ENCODE measurements around the gene MPZL2. TPM values are rescaled to one million over a fixed set of nuclear protein-coding genes. Genes with fewer than 3 reads are reported as not detected.

The MPZL2 gene
- total and polyA plus RNA-seq, 2 donors from 2014 or later: 16.8 to 111 TPM

DNA sequence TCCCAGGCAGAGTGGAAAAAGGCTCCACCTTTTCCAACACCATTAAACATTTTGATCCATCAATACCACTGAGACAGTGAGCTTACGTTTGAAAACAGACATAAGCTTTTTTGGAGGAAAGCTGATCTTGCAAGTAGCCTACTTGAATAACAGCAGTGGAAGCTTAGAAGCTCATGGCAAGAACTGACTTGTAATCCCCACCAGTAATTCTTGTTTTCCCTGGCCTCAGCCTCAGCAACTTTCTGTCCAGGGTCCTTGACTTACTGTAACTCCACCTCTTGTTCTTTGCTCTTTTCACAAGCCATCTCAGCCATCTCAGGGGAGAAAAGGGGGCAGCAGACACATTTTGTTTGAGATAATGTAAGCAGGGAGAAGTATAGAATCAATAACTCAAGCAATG lies 12.3 kb upstream of the MPZL2 start:
- Histone ChIP-seq H3K4me3 (ENCODE audit: low read length in 3 of 3) (no peak overlapping the region), H3K9me3 (ENCODE audit: control insufficient read depth in 2 of 3, insufficient read depth in 1 of 3, low read length in 3 of 3) (no peaks in the 10 kb centered on the region), H3K27me3 (ENCODE audit: control insufficient read depth, insufficient read depth, low read length) (no peaks in the 10 kb centered on the region), H3K9ac (ENCODE audit: low read length in 3 of 3) (no peak overlapping the region), H3K4me1 (ENCODE audit: control insufficient read depth in 2 of 3, insufficient read depth in 2 of 3, low read depth in 1 of 3, low read length in 3 of 3) (no peaks in the 10 kb centered on the region), H3K36me3 (ENCODE audit: control insufficient read depth in 2 of 3, insufficient read depth in 3 of 3, low read length in 3 of 3) (no peaks in the 10 kb centered on the region), H3K27ac (ENCODE audit: low read depth in 2 of 2, low read length in 2 of 2) (no peak overlapping the region)
- intact Hi-C loops (cut with DNase I): no loop called here
- FAIRE-seq (no peak), DNase-seq (no peak)
- TF ChIP-seq, protein P1, sequence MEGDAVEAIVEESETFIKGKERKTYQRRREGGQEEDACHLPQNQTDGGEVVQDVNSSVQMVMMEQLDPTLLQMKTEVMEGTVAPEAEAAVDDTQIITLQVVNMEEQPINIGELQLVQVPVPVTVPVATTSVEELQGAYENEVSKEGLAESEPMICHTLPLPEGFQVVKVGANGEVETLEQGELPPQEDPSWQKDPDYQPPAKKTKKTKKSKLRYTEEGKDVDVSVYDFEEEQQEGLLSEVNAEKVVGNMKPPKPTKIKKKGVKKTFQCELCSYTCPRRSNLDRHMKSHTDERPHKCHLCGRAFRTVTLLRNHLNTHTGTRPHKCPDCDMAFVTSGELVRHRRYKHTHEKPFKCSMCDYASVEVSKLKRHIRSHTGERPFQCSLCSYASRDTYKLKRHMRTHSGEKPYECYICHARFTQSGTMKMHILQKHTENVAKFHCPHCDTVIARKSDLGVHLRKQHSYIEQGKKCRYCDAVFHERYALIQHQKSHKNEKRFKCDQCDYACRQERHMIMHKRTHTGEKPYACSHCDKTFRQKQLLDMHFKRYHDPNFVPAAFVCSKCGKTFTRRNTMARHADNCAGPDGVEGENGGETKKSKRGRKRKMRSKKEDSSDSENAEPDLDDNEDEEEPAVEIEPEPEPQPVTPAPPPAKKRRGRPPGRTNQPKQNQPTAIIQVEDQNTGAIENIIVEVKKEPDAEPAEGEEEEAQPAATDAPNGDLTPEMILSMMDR (IDR thresholded peaks at IDR 0.05; ENCODE audit: borderline replicate concordance, extremely low read depth, insufficient read depth): no peak

DNA sequence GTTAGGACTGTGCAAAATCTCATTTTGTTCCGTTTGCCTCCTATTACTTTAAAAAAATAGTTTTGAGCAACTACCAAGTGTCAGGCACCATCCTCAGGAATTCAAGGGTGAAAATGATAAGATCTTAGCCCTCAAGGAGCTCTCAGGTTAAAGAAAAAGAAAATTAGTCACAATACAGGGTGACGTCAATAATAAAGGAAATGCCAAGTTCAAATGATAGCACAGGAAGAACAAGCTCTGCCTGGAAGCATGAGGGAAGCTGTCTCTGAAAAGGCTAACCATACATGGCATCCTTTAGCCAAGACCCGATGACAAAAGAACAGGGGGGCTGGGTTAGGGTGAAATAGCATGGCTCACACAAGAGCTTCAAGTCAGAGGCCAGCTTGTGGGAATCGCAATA lies 11.1 kb upstream of the MPZL2 start:
- no peaks in the 10 kb centered on the region for H3K4me1 ChIP-seq (ENCODE audit: control insufficient read depth in 2 of 3, insufficient read depth in 2 of 3, low read depth in 1 of 3, low read length in 3 of 3)
- H3K9ac ChIP-seq (ENCODE audit: low read length in 3 of 3): no peak overlapping the region
- H3K36me3 ChIP-seq (ENCODE audit: control insufficient read depth in 2 of 3, insufficient read depth in 3 of 3, low read length in 3 of 3): no peaks in the 10 kb centered on the region
- no peaks in the 10 kb centered on the region for H3K9me3 ChIP-seq (ENCODE audit: control insufficient read depth in 2 of 3, insufficient read depth in 1 of 3, low read length in 3 of 3)
- DNase-seq: no peak
- H3K4me3 ChIP-seq (ENCODE audit: low read length in 3 of 3): no peak overlapping the region
- intact Hi-C loops (cut with DNase I): no loop called here
- H3K27me3 ChIP-seq (ENCODE audit: control insufficient read depth, insufficient read depth, low read length): no peaks in the 10 kb centered on the region
- TF ChIP-seq, protein P1 (IDR thresholded peaks at IDR 0.05; ENCODE audit: borderline replicate concordance, extremely low read depth, insufficient read depth): no peak
- FAIRE-seq: no peak
- peak overlapping the region in 1 of 2 donors; percentile 66 for H3K27ac ChIP-seq (ENCODE audit: low read depth in 2 of 2, low read length in 2 of 2)

- H3K27me3 ChIP-seq (ENCODE audit: control insufficient read depth, insufficient read depth, low read length): no peaks in the 10 kb centered on the region
- no peaks in the 10 kb centered on the region for H3K9me3 ChIP-seq (ENCODE audit: control insufficient read depth in 2 of 3, insufficient read depth in 1 of 3, low read length in 3 of 3)
- peak in 2 of 5 donors; percentile 21 to 44 for DNase-seq
- no peak overlapping the region for H3K27ac ChIP-seq (ENCODE audit: low read depth in 2 of 2, low read length in 2 of 2)
- TF ChIP-seq, protein P1 (IDR thresholded peaks at IDR 0.05; ENCODE audit: borderline replicate concordance, extremely low read depth, insufficient read depth): no peak
- no peak overlapping the region for H3K4me3 ChIP-seq (ENCODE audit: low read length in 3 of 3)
- H3K36me3 ChIP-seq (ENCODE audit: control insufficient read depth in 2 of 3, insufficient read depth in 3 of 3, low read length in 3 of 3): no peaks in the 10 kb centered on the region
- no peak for FAIRE-seq
- no peak overlapping the region for H3K9ac ChIP-seq (ENCODE audit: low read length in 3 of 3)
- no peaks in the 10 kb centered on the region for H3K4me1 ChIP-seq (ENCODE audit: control insufficient read depth in 2 of 3, insufficient read depth in 2 of 3, low read depth in 1 of 3, low read length in 3 of 3)
- intact Hi-C loops (cut with DNase I): no loop called here
Measured at GRCh38 chr11:118274186-118274585, 10.1 kb upstream of the MPZL2 start.

DNA sequence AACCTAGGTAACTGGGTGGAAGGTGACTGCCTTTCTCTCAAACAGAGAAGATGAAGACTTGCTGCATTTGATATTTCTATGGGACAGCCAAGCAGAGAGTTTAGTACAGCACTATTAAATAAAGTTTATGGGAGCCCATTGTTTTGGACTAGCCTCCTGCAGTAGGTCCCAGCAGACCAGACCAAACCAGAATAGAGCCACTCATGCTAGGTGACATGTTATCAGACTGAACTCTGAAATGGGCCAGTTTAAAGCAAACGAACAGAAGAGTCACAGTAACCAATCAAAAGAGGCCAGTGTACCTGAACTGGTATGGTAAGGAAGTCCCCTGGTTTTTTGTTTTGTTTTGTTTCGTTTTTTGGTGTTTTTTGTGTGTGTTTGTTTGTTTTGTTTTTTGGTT lies 7.9 kb upstream of the MPZL2 start:
- Histone ChIP-seq H3K27ac (ENCODE audit: low read depth in 2 of 2, low read length in 2 of 2) (no peak overlapping the region), H3K9me3 (ENCODE audit: control insufficient read depth in 2 of 3, insufficient read depth in 1 of 3, low read length in 3 of 3) (no peaks in the 10 kb centered on the region), H3K4me1 (ENCODE audit: control insufficient read depth in 2 of 3, insufficient read depth in 2 of 3, low read depth in 1 of 3, low read length in 3 of 3) (no peaks in the 10 kb centered on the region), H3K4me3 (ENCODE audit: low read length in 3 of 3) (no peak overlapping the region), H3K27me3 (ENCODE audit: control insufficient read depth, insufficient read depth, low read length) (no peaks in the 10 kb centered on the region), H3K9ac (ENCODE audit: low read length in 3 of 3) (no peak overlapping the region), H3K36me3 (ENCODE audit: control insufficient read depth in 2 of 3, insufficient read depth in 3 of 3, low read length in 3 of 3) (no peaks in the 10 kb centered on the region)
- TF ChIP-seq, protein P1 (IDR thresholded peaks at IDR 0.05; ENCODE audit: borderline replicate concordance, extremely low read depth, insufficient read depth): no peak
- DNase-seq (no peak), FAIRE-seq (no peak)
- intact Hi-C loops (cut with DNase I): no loop called here

All from kidney (tissue), 14 donors.